HCT116 (cell line): ENCODE data around the gene ARID5B. TPM values are rescaled to one million over a fixed set of nuclear protein-coding genes. Genes with fewer than 3 reads are reported as not detected.

Source experiments
- ATAC-seq: fragments of 200-7000 bp; cut with Tn5 transposase; 2 replicates; pipeline ENCODE4 v1.9.1; 2020; ENCODE audit warnings: mild to moderate bottlenecking, moderate library complexity
- BruUV-seq: library from RNA; stranded (reverse); fragments of 400-500 nt; replicated peaks from 2 replicates; lab custom pipeline; 2021; lab: Mats Ljungman, UMichigan
- CTCF ChIA-PET: fragments of 300-600 bp; sonication (Branson Sonifier 250); formaldehyde crosslinking; loops from one replicate; lab custom pipeline; 2021; ENCODE audit warnings: antibody characterized with exemption; lab: Charles Lee
- POLR2A ChIA-PET: fragments of 300-600, 350-600 bp; sonication (Branson Sonifier 250); formaldehyde crosslinking; loops from one replicate; lab custom pipeline; 2021; ENCODE audit warnings: antibody characterized with exemption; lab: Charles Lee
- RAD21 ChIA-PET, 2 experiments: fragments of 300-600 bp; sonication (Branson Sonifier 250); formaldehyde crosslinking; loops; one replicate each; lab custom pipeline; 2023; ENCODE audit warnings: low total read pairs in 2 of 2; ENCODE audit not compliant: uncharacterized antibody in 2 of 2, unreplicated experiment in 2 of 2, low non-redundant PET in 1 of 2; lab: Charles Lee
- DNase-seq: peaks from one replicate; pipeline ENCODE4 v3.0.0-alpha.2; 2010; ENCODE audit warnings: low read depth, low spot score
- H2AFZ ChIP-seq: fragments of 200-600 bp; shearing (Covaris generic), sonication (generic); 2 replicates; pipeline ENCODE4 v1.6.1; 2017; ENCODE audit warnings: low read depth, mixed run types, mixed read lengths, antibody characterized with exemption, low read length; ENCODE audit not compliant: poor library complexity, severe bottlenecking
- H3K27ac ChIP-seq: 2 replicates; pipeline ENCODE4 v1.5.1; 2012; ENCODE audit warnings: low read depth, low read length
- H3K27me3 ChIP-seq: fragments of 200-600 bp; sonication (generic); 2 replicates; pipeline ENCODE4 v1.6.1; 2016; ENCODE audit warnings: mixed run types, low read length, mixed read lengths; ENCODE audit not compliant: insufficient read depth
- H3K36me3 ChIP-seq, 2 experiments: fragments of 200-500 bp in 1 of 2; fragments of 200-600 bp in 1 of 2; sonication (Bioruptor generic) in 1 of 2; sonication (generic) in 1 of 2; 2 replicates each; pipeline versions ENCODE4 v1.5.1 to v1.6.1; 2014 to 2016; ENCODE audit warnings: low read length in 2 of 2, inconsistent platforms in 1 of 2, mixed read lengths in 1 of 2, mixed run types in 1 of 2; ENCODE audit not compliant: insufficient read depth in 2 of 2, control insufficient read depth in 1 of 2
- H3K4me1 ChIP-seq, 2 experiments: fragments of 200-600 bp in 1 of 2; sonication (generic) in 1 of 2; 2 replicates each; pipeline versions ENCODE4 v1.5.1 to v1.6.1; 2012 to 2017; ENCODE audit warnings: low read length in 2 of 2, inconsistent platforms in 1 of 2, mild to moderate bottlenecking in 1 of 2, mixed read lengths in 1 of 2, mixed run types in 1 of 2, moderate library complexity in 1 of 2; ENCODE audit not compliant: insufficient read depth in 2 of 2, control insufficient read depth in 1 of 2
- H3K4me2 ChIP-seq: fragments of 200-600 bp; sonication (generic); 2 replicates; pipeline ENCODE4 v1.6.1; 2017; ENCODE audit warnings: mixed run types, low read length, mixed read lengths
- H3K4me3 ChIP-seq, 2 experiments: fragments of 200-600 bp in 1 of 2; sonication (generic) in 1 of 2; replicated peaks in 1 of 2; 2 replicates each; pipeline ENCODE4 v1.5.1; 2011 to 2016; ENCODE audit warnings: low read length in 2 of 2, control low read depth in 1 of 2, low read depth in 1 of 2, mild to moderate bottlenecking in 1 of 2, mixed read lengths in 1 of 2, mixed run types in 1 of 2
- H3K79me2 ChIP-seq: fragments of 200-600 bp; sonication (generic); 2 replicates; pipeline ENCODE4 v1.6.1; 2017; ENCODE audit warnings: mild to moderate bottlenecking, mixed run types, low read length, moderate library complexity, mixed read lengths; ENCODE audit not compliant: insufficient read depth
- H3K9ac ChIP-seq: fragments of 200-600 bp; sonication (generic); 2 replicates; pipeline ENCODE4 v1.6.1; 2016; ENCODE audit warnings: low read length, mixed read lengths
- H3K9me2 ChIP-seq: fragments of 200-600 bp; sonication (generic), shearing (Covaris generic); 2 replicates; pipeline ENCODE4 v1.6.1; 2017; ENCODE audit warnings: mixed run types, mild to moderate bottlenecking, moderate library complexity; ENCODE audit not compliant: insufficient read depth
- H3K9me3 ChIP-seq, 2 experiments: fragments of 200-500 bp in 1 of 2; fragments of 200-600 bp in 1 of 2; sonication (Bioruptor generic) in 1 of 2; sonication (generic) in 1 of 2; 2 replicates each; pipeline ENCODE4 v1.6.1; 2014 to 2017; ENCODE audit warnings: low read length in 2 of 2, mixed read lengths in 2 of 2, inconsistent platforms in 1 of 2, low read depth in 1 of 2, mild to moderate bottlenecking in 1 of 2, mixed run types in 1 of 2, moderate library complexity in 1 of 2; ENCODE audit not compliant: control insufficient read depth in 1 of 2, insufficient read depth in 1 of 2
- H4K20me1 ChIP-seq: fragments of 200-600 bp; sonication (generic), shearing (Covaris generic); 2 replicates; pipeline ENCODE4 v1.6.1; 2017; ENCODE audit warnings: mixed run types, mild to moderate bottlenecking, moderate library complexity; ENCODE audit not compliant: insufficient read depth
- CBX3 ChIP-seq: IDR thresholded peaks from 2 replicates; pipeline ENCODE4 v1.6.1; 2012; ENCODE audit warnings: low read depth
- CEBPB ChIP-seq: IDR thresholded peaks from 2 replicates; pipeline ENCODE4 v1.6.1; 2012; ENCODE audit warnings: low read depth
- CTCF ChIP-seq, 3 experiments: fragments of 200-600 bp in 1 of 3; sonication (generic) in 1 of 3; IDR thresholded peaks in 2 of 3; conservative IDR thresholded peaks in 1 of 3; 2 replicates each; pipeline ENCODE4 v1.5.1; 2012 to 2017; ENCODE audit warnings: low read depth in 2 of 3, low read length in 2 of 3, antibody characterized with exemption in 1 of 3, borderline replicate concordance in 1 of 3, control low read depth in 1 of 3, mild to moderate bottlenecking in 1 of 3, mixed read lengths in 1 of 3, mixed run types in 1 of 3, moderate library complexity in 1 of 3; ENCODE audit not compliant: insufficient read depth in 1 of 3
- FOSL1 ChIP-seq: IDR thresholded peaks from 2 replicates; pipeline ENCODE4 v1.6.1; 2012; ENCODE audit warnings: low read depth
- JUND ChIP-seq: IDR thresholded peaks from 2 replicates; pipeline ENCODE4 v1.6.1; 2012
- POLR2A ChIP-seq: IDR thresholded peaks from 2 replicates; pipeline ENCODE4 v1.7.0; 2011; ENCODE audit warnings: borderline replicate concordance; ENCODE audit not compliant: insufficient read depth, insufficient read length; ENCODE audit errors: extremely low read depth
- RAD21 ChIP-seq: IDR thresholded peaks from 2 replicates; pipeline ENCODE4 v1.6.1; 2012; ENCODE audit warnings: low read depth, mild to moderate bottlenecking
- SP1 ChIP-seq: IDR thresholded peaks from 2 replicates; pipeline ENCODE4 v1.6.1; 2012; ENCODE audit warnings: low read depth
- SRF ChIP-seq: IDR thresholded peaks from 2 replicates; pipeline ENCODE4 v1.6.1; 2012; ENCODE audit warnings: low read depth
- ZFX ChIP-seq: fragments of 450-650 bp; IDR thresholded peaks from 2 replicates; pipeline ENCODE4 v1.6.1; 2017
- intact Hi-C: fragments of 100-400 bp; cut with micrococcal nuclease; formaldehyde crosslinking; loops from 2 replicates; pipeline ENCODE4 v1.10.0; 2022
- total RNA-seq: library from RNA; stranded (reverse); gene quantifications from one replicate; pipeline ENCODE4 v1.2.1, GENCODE V29; 2021; ENCODE audit not compliant: unreplicated experiment

Gene ARID5B
- total RNA-seq, 1 experiment from 2014 or later: 4.7 TPM

- no peaks in the 10 kb centered on the region for H4K20me1 ChIP-seq
- no peaks in the 10 kb centered on the region for H3K9me3 ChIP-seq
- H3K9ac ChIP-seq: no peak overlapping the region
- BruUV-seq: no TSS peak
- no peaks in the 10 kb centered on the region for H3K36me3 ChIP-seq
- no peaks in the 10 kb centered on the region for H3K27me3 ChIP-seq
- no peak for DNase-seq
- ChIA-PET POLR2A (no interaction called here), RAD21 (no interaction called here), CTCF (no interaction called here)
- H3K4me3 ChIP-seq: no peak overlapping the region
- H3K79me2 ChIP-seq: no peaks in the 10 kb centered on the region
- intact Hi-C loops: no loop called here
- H3K27ac ChIP-seq: no peak overlapping the region
- ATAC-seq: no peak
- H3K4me2 ChIP-seq: no peak overlapping the region
- no peak overlapping the region for H2AFZ ChIP-seq
- no peaks in the 10 kb centered on the region for H3K9me2 ChIP-seq
- TF ChIP-seq SRF (no peak), POLR2A (no peak), FOSL1 (no peak), SP1 (no peak), JUND (no peak), ZFX (no peak), RAD21 (no peak), CTCF (IDR thresholded peaks at IDR 0.05 in 2 of 3, conservative IDR thresholded peaks at IDR 0.05 in 1 of 3; ENCODE audit: borderline replicate concordance in 1 of 3, insufficient read depth in 1 of 3, low read depth in 2 of 3, low read length in 2 of 3) (no peak), CBX3 (no peak), CEBPB (no peak)
- peaks cover 0 to 13% of the 10 kb centered on the region in 2 experiments; a peak in 3 of 4 replicates for H3K4me1 ChIP-seq
Observed at GRCh38 chr10:62044566-62044965, 143.1 kb downstream of the ARID5B start.
